ENCODE measurements around the gene GARIN3. TPM values are rescaled to one million over a fixed set of nuclear protein-coding genes. Genes with fewer than 3 reads are reported as not detected.

The GARIN3 gene
- total RNA-seq: not detected
- not detected for polyA plus RNA-seq

- H3K4me1 ChIP-seq: no peaks in the 10 kb centered on the region
- H3K4me3 ChIP-seq: no peak within 1 kb of the TSS
- DNase-seq: no peak
- WGBS, 2 donors: 60 to 88% methylated on average over 7 of the region's 7 CpGs
- H3K36me3 ChIP-seq: no peaks in the 10 kb centered on the region
- TF ChIP-seq POLR2AphosphoS5 (IDR thresholded peaks at IDR 0.05): no peak
- TF ChIP-seq, protein P1, sequence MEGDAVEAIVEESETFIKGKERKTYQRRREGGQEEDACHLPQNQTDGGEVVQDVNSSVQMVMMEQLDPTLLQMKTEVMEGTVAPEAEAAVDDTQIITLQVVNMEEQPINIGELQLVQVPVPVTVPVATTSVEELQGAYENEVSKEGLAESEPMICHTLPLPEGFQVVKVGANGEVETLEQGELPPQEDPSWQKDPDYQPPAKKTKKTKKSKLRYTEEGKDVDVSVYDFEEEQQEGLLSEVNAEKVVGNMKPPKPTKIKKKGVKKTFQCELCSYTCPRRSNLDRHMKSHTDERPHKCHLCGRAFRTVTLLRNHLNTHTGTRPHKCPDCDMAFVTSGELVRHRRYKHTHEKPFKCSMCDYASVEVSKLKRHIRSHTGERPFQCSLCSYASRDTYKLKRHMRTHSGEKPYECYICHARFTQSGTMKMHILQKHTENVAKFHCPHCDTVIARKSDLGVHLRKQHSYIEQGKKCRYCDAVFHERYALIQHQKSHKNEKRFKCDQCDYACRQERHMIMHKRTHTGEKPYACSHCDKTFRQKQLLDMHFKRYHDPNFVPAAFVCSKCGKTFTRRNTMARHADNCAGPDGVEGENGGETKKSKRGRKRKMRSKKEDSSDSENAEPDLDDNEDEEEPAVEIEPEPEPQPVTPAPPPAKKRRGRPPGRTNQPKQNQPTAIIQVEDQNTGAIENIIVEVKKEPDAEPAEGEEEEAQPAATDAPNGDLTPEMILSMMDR (IDR thresholded peaks at IDR 0.05): no peak
- TF ChIP-seq POLR2A (IDR thresholded peaks at IDR 0.05): no peak
- TF ChIP-seq EP300 (IDR thresholded peaks at IDR 0.05): no peak
- no peaks in the 10 kb centered on the region for H3K27me3 ChIP-seq
- H3K27ac ChIP-seq: no peak within 1 kb of the TSS
- intact Hi-C loops (cut with DNase I): no loop called here
- H3K9me3 ChIP-seq: peaks cover 0 to 2% (median 0%) of the 10 kb centered on the region in 4 donors
Measured at GRCh38 chr5:157166214-157167213, at the start of gene GARIN3. TSS of gene GARIN3 (minus strand) at chr5:157166264. CDS start at chr5:157166168, 96 bp downstream.

DNA sequence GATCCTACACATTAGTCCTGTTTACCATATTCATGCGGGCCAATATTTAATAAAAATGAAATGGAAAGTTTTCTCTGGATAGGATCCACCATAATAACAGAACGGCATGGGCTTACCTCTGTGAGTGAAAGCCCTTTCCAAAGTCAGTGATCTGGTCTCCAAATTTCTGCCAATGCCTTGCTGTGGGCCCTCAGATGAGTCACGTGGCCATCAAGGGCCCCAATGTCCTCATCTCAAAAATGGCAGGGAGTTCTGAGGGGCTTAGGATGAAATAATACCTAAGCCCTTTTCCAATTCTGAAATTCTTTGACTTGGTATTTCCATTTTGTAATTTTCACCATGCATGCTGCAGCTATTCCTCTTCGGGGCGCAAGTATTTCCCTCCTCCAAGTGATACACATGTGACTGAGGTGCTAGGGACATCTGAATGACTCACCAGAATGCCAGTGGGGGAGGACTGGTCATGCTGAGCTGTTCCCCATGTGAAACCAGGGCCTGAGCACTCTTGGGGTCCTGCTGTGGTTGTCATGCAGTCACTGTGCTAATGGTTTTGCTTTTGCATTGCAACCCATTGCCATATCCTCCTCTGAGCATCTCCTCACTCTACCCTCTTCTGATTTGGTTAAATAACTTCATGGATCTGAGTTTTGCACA, 49.6 kb upstream of the GARIN3 start:
- H3K27ac ChIP-seq: no peak overlapping the region
- no peak overlapping the region for H3K4me3 ChIP-seq
- 69 to 79% methylated on average over 5 of the region's 5 CpGs for WGBS, 2 donors
- no peaks in the 10 kb centered on the region for H3K36me3 ChIP-seq
- no peaks in the 10 kb centered on the region for H3K9me3 ChIP-seq
- no peaks in the 10 kb centered on the region for H3K27me3 ChIP-seq
- no peaks in the 10 kb centered on the region for H3K4me1 ChIP-seq
- intact Hi-C loops (cut with DNase I): no loop called here
- TF ChIP-seq, protein P1 (IDR thresholded peaks at IDR 0.05): no peak
- TF ChIP-seq POLR2AphosphoS5 (IDR thresholded peaks at IDR 0.05) (no peak), POLR2A (IDR thresholded peaks at IDR 0.05) (no peak), EP300 (IDR thresholded peaks at IDR 0.05) (no peak)
- no peak for DNase-seq

DNA sequence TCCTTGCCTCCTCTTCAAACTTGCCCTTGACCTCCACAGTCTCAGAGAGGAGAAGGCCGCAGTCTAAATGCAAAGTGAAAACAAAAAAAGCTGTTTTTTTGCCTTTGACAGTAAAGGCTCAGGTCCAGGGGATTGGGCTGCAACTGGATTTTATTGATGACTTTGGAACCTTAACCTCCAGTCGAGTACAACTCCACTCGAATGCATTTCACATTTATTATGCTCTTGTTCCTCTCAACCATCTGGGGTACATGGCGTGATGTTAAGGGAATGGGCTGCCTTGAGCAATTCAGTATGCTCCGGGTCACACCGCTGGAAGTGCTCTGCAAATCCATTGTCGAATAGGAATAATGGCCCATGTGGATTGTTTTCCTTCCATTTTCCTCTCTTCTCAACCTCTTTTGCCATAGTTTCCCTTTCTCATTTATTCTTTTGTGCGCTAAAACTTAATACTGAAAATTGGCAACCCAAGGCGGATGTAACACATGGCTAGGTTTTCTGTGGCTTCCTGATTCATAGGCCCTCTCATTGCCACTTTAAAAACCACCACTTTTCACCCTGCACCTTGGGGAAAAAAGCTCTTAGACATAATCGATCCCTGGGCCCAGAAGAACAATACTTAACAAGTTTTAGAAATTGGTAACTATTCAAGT, 48.9 kb upstream of the GARIN3 start:
- no peaks in the 10 kb centered on the region for H3K36me3 ChIP-seq
- WGBS, 2 donors: 75 to 87% methylated on average over 10 of the region's 10 CpGs
- H3K27me3 ChIP-seq: no peaks in the 10 kb centered on the region
- H3K4me1 ChIP-seq: no peaks in the 10 kb centered on the region
- H3K27ac ChIP-seq: no peak overlapping the region
- no peak overlapping the region for H3K4me3 ChIP-seq
- TF ChIP-seq POLR2AphosphoS5 (IDR thresholded peaks at IDR 0.05) (no peak), EP300 (IDR thresholded peaks at IDR 0.05) (no peak), POLR2A (IDR thresholded peaks at IDR 0.05) (no peak)
- TF ChIP-seq, protein P1 (IDR thresholded peaks at IDR 0.05): no peak
- H3K9me3 ChIP-seq: no peaks in the 10 kb centered on the region
- intact Hi-C loops (cut with DNase I): no loop called here
- DNase-seq: no peak

DNA sequence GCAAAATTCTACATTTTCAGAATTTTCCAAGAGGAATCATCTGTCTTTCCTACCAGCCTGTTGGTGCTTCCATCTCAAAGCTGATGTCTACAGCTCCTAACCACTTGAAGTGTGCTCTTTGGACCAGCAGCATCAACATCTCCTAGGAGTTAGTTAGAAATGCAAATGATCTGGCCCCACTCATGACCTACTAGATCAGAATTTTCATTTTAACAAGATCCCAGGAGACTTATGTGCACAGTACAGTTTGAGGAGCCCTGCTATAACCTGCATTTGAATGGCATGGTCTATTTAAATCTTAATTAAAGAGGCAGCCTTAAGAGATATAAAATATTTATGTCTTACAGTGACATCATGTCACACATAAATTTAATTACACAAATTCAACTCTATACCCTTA, 48.4 kb upstream of the GARIN3 start:
- Histone ChIP-seq H3K27ac (no peak overlapping the region), H3K36me3 (no peaks in the 10 kb centered on the region), H3K27me3 (no peaks in the 10 kb centered on the region), H3K4me3 (no peak overlapping the region), H3K4me1 (no peaks in the 10 kb centered on the region), H3K9me3 (no peaks in the 10 kb centered on the region)
- intact Hi-C loops (cut with DNase I): no loop called here
- TF ChIP-seq POLR2A (IDR thresholded peaks at IDR 0.05): no peak
- TF ChIP-seq, protein P1 (IDR thresholded peaks at IDR 0.05): no peak
- DNase-seq: no peak
